Left ventricle myocardium superior (tissue), 1 donor: ENCODE results near the gene A3GALT2. TPM values are rescaled to one million over a fixed set of nuclear protein-coding genes. Genes with fewer than 3 reads are reported as not detected.
A peak's percentile ranks its signal among the peaks of the same experiment; 100 is the strongest.
"Not testable (repeated sequence)": the region's sequence is repeated elsewhere in the genome, so short reads cannot be mapped to it uniquely, and the experiment has no call there.

Source experiments
- ATAC-seq: fragments of 200-7000 bp; cut with Tn5 transposase; one replicate; pipeline ENCODE4 v1.9.1; 2020; ENCODE audit warnings: mild to moderate bottlenecking, moderate library complexity
- DNase-seq: peaks from one replicate; pipeline ENCODE4 v3.0.0-alpha.2; 2020
- intact Hi-C: fragments of 100-400 bp; cut with micrococcal nuclease; formaldehyde crosslinking; loops from one replicate; pipeline ENCODE4 v1.11.0; 2022
- total RNA-seq: library from RNA; stranded (reverse); fragmentation: NEBNext Ultra II Directional; extraction: Animal tissue kit (Norgen Biotek cat#: 25700); gene quantifications from one replicate; pipeline ENCODE4 v1.2.1, GENCODE V29; 2021
- donor health status: DM: no; HTN: yes; CAD: no; lungs with severe emphysema.

Gene A3GALT2
- total RNA-seq, 1 donor from 2014 or later, result not detected

GRCh38 chr1:33321178-33321577 is 280 bp upstream of the A3GALT2 start:
- intact Hi-C loops, result no loop called here
- DNase-seq (no peak), ATAC-seq (peak; percentile 14)

GRCh38 chr1:33319949-33320618 is 814 bp downstream of the A3GALT2 start:
- intact Hi-C loops, result no loop called here
- DNase-seq (no peak), ATAC-seq (peak; percentile 14)

DNA sequence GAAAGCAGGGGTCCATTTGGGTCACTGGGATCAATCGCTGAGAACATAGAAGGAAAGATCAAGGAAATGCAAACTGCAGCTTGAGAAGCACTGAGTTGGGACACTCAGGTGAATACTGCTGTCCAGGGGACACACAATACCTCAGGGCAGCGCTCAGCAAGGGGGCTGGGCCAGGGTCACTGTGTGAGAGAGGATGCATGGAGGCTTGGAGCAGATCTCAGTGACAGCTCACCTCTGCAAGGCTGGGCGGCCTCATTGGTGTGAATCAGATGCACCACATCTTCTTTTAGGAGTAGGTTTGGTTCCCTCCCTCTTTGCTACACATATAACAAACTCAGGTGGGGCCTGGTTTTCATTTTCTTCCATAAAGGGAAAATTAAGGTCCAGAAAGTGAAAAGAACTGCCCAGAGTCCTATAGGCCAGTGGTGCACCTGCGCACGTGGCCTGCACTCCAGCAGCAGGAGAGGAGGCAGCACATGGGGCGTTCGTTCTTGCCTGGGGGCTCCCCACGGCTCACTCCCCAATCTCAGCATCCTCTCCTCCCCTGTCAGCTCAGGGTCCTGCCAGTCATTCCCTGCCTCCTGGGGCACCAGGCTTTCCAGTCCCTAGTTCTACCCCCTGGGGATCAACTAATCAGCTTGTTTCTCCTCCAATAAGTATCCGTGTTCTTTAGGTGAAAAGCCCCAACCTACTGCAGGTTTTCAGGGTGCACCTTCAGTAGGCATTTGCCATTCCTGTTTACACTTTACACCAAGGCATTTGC is 1.5 kb downstream of the A3GALT2 start:
- no peak for ATAC-seq
- intact Hi-C loops, result no loop called here
- no peak for DNase-seq

DNA sequence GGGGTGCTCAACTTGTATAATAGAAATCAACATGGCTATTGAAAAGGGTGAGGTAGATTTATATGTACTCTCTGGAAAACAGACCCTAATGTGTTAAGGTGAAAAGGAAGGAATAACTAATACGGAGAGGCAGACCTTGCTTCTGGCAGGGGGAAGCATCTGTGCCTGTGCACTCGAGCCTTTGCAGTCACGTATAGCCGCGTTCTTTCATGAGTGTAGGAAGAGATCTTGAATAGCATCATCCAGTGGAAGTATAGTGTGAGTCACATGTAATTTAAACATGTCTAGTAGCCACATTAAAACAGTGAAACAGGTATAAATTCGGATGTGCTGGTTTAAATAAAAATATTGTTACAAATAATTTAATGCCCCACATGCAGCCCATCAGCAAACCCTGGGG is 3.0 kb downstream of the A3GALT2 start:
- DNase-seq, result no peak
- no peak for ATAC-seq
- intact Hi-C loops, result no loop called here

DNA sequence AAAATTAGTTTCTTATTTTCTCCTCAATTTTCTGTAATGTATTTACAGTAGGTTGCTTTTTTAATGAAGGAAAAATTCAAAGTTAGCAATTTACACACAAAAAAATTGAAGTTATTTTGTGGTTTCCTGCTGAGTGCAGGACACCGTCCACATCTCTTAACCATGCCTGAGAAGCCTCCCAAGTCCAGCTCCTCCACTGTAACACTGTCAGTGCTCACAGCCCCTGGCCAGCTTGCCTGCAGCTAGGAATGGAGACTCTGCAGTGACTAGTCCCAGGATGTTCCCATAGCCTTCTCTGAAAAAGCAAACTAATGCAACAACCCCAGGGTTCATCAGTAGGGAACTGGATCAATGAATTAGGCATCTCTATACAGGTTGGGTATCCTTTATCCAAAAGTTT is 3.5 kb downstream of the A3GALT2 start:
- intact Hi-C loops, result no loop called here
- DNase-seq (no peak), ATAC-seq (no peak)

- no peak for ATAC-seq
- DNase-seq, result no peak
- intact Hi-C loops, result no loop called here
Observed at GRCh38 chr1:33316601-33317000, 4.3 kb downstream of the A3GALT2 start.

GRCh38 chr1:33314416-33314815 is 6.5 kb downstream of the A3GALT2 start:
- DNase-seq (no peak), ATAC-seq (no peak)
- intact Hi-C loops, result no loop called here

GRCh38 chr1:33312413-33312749 is 8.5 kb downstream of the A3GALT2 start:
- DNase-seq (no peak), ATAC-seq (no peak)
- intact Hi-C loops, result no loop called here

DNA sequence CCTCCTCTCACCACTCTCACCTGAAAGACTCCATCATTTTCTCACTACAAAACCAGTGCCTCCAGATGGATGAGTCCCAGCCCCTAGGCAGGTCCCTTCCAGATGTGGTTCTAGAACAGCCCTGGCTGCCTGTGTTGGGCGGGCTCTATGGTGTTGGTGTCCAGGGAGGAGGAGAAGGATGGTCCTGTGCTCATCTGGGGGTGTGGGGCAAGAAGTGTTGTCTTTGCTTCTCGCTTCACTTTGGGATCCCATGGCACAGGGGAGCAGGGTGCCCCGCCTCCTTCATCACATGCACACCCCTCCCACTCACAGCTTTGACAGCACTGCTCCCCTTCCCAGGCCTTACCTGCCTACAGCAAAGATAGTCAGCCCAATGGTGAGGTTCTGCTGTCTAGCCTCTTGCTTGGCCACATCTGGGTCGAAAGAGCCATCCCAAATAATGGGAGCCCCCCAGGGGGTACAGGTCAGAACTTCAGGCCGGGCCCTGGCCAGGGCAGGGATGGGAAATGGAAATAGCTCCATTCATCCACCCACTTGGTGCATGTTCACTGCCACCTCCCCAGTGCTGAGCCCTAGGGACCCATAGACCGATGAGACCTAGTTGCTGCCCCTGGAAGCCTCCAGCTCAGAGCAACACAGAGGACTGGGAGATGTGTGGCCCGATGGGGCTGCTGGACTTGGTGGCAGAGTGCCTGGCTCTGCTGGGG is 9.0 kb downstream of the A3GALT2 start:
- no peak for DNase-seq
- ATAC-seq, result no peak
- intact Hi-C loops, result no loop called here

- ATAC-seq (no peak), DNase-seq (no peak)
- intact Hi-C loops, result no loop called here
Observed at GRCh38 chr1:33310702-33311101, 10.2 kb downstream of the A3GALT2 start.

GRCh38 chr1:33309351-33309750 is 11.5 kb downstream of the A3GALT2 start:
- intact Hi-C loops, ATAC-seq, DNase-seq: not testable (repeated sequence)

DNA sequence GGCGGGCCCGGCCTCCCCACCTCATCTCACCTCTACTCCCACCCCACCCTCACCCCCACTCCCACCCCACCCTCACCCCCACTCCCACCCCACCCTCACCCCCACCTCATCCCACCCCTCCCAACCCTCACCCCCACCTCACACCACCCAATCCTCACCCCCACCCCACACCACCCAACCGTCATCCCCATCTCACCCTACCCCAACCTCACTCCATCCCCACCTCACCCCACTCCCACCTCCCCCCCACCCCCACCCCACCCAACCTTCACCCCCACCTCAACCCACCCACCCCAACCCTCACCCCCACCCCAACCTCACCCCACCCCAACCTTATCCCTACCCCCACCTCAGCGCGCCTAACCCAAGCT is 13.4 kb downstream of the A3GALT2 start:
- ATAC-seq, result no peak
- intact Hi-C loops, result no loop called here
- no peak for DNase-seq

DNA sequence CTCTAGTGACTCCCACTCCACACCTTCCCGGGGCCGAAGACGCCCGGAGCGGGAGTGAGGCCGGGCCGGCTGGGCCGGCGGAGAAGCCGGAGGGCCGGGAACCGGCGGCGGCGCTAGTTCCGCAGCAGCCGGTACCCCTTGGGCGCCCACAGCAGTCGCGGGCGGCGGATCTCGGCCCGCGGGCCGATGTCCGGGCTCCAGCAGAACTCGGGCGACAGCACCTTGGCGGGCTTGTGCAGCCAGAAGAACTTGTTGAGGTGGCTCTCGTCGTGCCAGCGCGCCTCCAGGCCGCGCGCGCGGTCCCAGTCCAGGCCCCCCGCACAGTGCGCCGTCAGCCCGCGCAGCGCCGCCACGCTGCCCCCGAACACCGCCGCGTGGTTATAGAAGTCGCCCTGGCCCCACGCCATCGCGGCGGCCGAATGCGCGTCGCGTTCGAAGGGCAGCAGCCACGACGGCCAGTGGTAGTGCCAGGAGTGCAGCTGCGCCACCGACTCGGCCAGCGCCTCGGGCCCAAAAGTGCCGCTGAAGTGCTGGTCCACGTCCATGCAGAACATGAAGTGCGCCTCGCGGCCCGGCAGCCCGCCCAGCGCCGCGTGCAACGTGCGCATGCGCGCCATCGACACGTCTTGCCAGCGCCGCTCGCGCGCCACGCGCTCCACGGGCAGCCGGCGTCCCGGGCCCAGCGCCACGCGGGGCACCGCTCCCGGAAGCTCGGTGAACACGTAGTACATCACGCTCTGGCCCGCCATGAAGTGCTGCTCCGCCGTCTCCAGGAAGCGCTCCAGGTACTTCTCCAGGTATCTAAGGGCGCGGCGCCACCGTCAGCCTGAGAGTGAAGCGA is 14.0 kb downstream of the A3GALT2 start:
- intact Hi-C loops, result no loop called here
- peak; percentile 64 for DNase-seq
- peak; percentile 53 for ATAC-seq

DNA sequence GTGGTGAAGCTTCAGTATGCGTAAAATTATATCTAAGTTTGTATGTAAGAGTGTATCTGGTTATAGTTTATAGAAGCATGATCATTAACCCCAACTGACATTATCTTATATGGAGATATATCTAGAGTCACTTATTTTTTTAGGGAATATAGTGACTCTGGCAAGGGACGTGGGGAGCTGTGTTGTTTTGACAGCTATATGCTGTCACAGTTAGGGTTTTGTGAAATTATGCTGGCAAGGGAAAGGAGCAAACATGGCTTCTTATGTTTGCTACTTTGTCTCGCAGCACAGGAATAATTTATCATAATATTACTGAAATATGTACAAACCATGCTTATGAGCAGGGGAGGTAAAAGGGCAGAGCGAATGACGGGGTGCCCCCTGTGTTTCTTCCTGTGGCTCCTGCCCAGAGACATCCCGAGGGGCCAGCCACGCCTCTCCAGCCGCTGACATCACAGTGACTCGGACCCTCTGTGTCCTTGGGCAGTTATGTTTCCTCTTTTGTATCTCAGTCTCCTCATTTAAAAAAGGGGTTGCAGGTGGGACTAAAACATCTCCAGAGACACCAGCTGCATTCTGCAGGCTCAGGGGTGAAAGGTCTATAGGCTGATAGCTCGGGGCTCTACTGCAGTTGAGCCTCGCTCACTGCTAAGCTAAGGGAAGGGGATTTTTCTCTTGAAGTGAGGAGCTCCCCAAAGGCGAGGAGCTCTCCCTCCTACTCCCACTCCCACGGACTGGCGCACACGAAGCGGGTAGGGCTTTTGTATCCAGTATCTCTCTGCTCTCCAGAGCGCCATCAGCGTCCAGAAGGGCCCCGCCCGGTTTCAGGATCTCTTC is 14.9 kb downstream of the A3GALT2 start:
- no peak for ATAC-seq
- no peak for DNase-seq
- intact Hi-C loops, result no loop called here

- ATAC-seq (no peak), DNase-seq (no peak)
- intact Hi-C loops, result no loop called here
Observed at GRCh38 chr1:33305016-33305415, 15.9 kb downstream of the A3GALT2 start.

GRCh38 chr1:33302325-33302724 is 18.6 kb downstream of the A3GALT2 start:
- DNase-seq (no peak), ATAC-seq (no peak)
- intact Hi-C loops, result no loop called here

DNA sequence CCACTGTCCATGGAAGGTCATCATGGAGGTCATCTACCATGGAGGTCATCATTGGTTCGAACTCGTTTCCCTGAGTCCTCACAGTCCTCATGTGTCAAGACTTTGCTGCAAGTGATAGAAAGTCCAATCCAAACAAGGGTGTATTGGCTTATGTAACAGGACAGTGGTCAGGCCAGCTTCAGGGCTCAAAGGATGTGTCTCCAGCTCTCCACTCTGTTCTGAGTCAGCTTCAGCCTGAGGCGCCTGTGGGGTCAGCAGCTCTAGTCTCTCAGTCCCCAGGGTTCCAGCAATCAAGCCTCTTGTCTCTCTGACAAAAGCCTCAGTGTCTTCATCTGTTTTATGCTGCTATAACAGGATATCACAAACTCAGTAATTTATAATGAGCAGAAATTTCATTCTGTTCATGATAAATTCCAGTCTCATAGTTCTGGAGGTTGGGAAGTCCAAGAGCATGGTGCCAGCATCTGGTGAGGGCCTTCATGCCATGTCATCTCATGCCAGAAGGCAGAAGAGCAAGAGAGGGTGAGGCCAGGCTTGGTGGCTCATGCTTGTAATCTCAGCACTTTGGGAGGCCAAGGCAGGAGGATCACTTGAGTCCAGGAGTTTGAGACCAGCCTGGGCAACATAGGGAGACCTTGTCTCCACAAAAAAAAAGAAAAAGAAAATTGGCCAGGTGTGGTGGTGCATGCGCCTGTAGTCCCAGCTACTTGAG is 19.5 kb downstream of the A3GALT2 start:
- peak; percentile 44 for ATAC-seq
- DNase-seq, result no peak
- intact Hi-C loops, result no loop called here

GRCh38 chr1:33300673-33301072 is 20.2 kb downstream of the A3GALT2 start:
- peak; percentile 68 for DNase-seq
- peak; percentile 56 for ATAC-seq
- intact Hi-C loops, result no loop called here
